Hematopoietic multipotent progenitor cell treated with erythropoietin and hydrocortisone succinate and interleukin-3 and kit ligand, for 6 days (in vitro differentiated cells): ENCODE results near the gene HELB.
A peak's percentile ranks its signal among the peaks of the same experiment; 100 is the strongest.

Experiments
- DNase-seq: peaks from one replicate; pipeline ENCODE4 v3.0.0-alpha.2; 2015

HELB gene

GRCh38 chr12:66365718-66366490 is 63.6 kb downstream of the HELB start:
- no peak for DNase-seq

- peak; percentile 28 for DNase-seq
Measured at GRCh38 chr12:66367015-66367667, 64.8 kb downstream of the HELB start.

GRCh38 chr12:66371982-66372381 is 69.7 kb downstream of the HELB start:
- no peak for DNase-seq

GRCh38 chr12:66375560-66375959 is 73.3 kb downstream of the HELB start:
- no peak for DNase-seq

GRCh38 chr12:66379616-66380015 is 77.3 kb downstream of the HELB start:
- DNase-seq, result no peak

GRCh38 chr12:66380769-66381535 is 78.7 kb downstream of the HELB start:
- no peak for DNase-seq

- no peak for DNase-seq
Measured at GRCh38 chr12:66387117-66387516, 84.8 kb downstream of the HELB start.
